HFFc6 (cell line): ENCODE results near the gene SNX9. TPM values are rescaled to one million over a fixed set of nuclear protein-coding genes. Genes with fewer than 3 reads are reported as not detected.
A peak's percentile ranks its signal among the peaks of the same experiment; 100 is the strongest.

Experiments
- DNase-seq: peaks from one replicate; pipeline ENCODE4 v3.0.0-alpha.2; 2018
- H3K27ac Mint-ChIP-seq: 2 replicates; pipeline ENCODE4 v1.8.0; 2020; ENCODE audit warnings: mild to moderate bottlenecking, mixed read lengths
- H3K27me3 Mint-ChIP-seq: 2 replicates; pipeline ENCODE4 v1.8.0; 2021; ENCODE audit warnings: mild to moderate bottlenecking, moderate library complexity, mixed read lengths; ENCODE audit not compliant: insufficient read depth
- H3K36me3 Mint-ChIP-seq: 2 replicates; pipeline ENCODE4 v1.8.0; 2021; ENCODE audit warnings: low read depth, mixed read lengths
- H3K4me1 Mint-ChIP-seq: 2 replicates; pipeline ENCODE4 v1.8.0; 2020; ENCODE audit warnings: low read depth, mixed read lengths
- H3K4me3 Mint-ChIP-seq: 2 replicates; pipeline ENCODE4 v1.8.0; 2020; ENCODE audit warnings: mild to moderate bottlenecking, moderate library complexity, mixed read lengths
- H3K9me3 Mint-ChIP-seq: 2 replicates; pipeline ENCODE4 v1.8.0; 2020; ENCODE audit warnings: mild to moderate bottlenecking, mixed read lengths
- CTCF ChIP-seq: fragments of 200-600 bp; sonication (generic); IDR thresholded peaks from 2 replicates; pipeline ENCODE4 v1.5.0; 2021; ENCODE audit warnings: antibody characterized with exemption, mild to moderate bottlenecking
- total RNA-seq, 6 experiments: library from RNA; stranded (reverse); fragmentation: NEBNext Ultra II Directional; extraction: Animal tissue kit (Norgen Biotek cat#: 25700); gene quantifications; 2 replicates in 1 of 6; 3 replicates in 5 of 6; pipeline ENCODE4 v1.2.3, GENCODE V29; 2021

Gene SNX9
- total RNA-seq, 6 experiments from 2014 or later, result 37.2 to 46.6 (median 40.9) TPM

DNA sequence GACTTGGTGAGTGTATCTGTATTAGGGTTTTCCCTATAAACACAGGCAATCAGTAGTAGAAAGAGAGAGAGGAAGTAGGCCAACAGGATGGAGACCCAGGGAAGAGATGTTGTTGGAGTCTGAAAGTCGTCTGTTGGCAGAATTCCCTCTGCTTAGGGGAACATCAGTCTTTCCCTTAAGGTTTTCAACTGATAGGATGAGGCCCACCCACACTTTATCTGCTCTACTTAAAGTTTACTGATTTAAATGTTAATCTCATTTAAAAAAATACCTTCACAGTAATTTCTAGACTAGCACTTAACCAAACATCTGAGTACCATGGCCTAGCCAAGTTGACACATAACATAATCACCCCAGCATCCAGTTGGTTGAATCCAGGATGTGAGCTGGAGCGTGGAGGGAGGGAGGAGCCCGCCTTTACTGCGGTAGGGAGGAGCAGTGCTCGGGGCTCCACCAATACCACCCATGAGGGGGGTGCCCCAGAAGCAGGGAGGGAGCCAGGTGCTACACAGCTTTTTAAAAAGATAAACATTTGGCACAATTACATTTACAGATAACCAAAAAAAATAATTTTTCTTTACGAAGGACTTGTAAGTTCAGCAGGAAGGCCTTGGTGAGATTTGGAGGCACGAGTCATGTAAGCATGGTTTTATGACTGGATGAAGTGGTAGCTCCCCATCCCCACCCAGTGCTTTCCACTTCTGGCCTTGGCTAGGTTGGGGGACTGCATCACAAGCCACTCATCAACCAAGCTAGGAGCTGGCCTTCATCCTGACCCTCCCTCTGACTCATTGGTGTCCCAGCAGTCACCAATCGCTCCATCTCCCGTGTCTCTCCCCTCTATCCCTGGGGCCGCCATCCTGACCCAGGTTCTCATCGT is 18.4 kb upstream of the SNX9 start:
- no peaks in the 10 kb centered on the region; the same call in 1 of the 2 replicates for H3K27me3 Mint-ChIP-seq
- no peak for TF ChIP-seq CTCF
- H3K9me3 Mint-ChIP-seq, result no peaks in the 10 kb centered on the region
- H3K36me3 Mint-ChIP-seq, result peaks cover 9% of the 10 kb centered on the region
- peaks cover 49% of the 10 kb centered on the region for H3K4me1 Mint-ChIP-seq
- DNase-seq, result no peak
- peak overlapping the region; percentile 30; the same call in 1 of the 2 replicates for H3K4me3 Mint-ChIP-seq
- H3K27ac Mint-ChIP-seq, result peak overlapping the region; percentile 78

DNA sequence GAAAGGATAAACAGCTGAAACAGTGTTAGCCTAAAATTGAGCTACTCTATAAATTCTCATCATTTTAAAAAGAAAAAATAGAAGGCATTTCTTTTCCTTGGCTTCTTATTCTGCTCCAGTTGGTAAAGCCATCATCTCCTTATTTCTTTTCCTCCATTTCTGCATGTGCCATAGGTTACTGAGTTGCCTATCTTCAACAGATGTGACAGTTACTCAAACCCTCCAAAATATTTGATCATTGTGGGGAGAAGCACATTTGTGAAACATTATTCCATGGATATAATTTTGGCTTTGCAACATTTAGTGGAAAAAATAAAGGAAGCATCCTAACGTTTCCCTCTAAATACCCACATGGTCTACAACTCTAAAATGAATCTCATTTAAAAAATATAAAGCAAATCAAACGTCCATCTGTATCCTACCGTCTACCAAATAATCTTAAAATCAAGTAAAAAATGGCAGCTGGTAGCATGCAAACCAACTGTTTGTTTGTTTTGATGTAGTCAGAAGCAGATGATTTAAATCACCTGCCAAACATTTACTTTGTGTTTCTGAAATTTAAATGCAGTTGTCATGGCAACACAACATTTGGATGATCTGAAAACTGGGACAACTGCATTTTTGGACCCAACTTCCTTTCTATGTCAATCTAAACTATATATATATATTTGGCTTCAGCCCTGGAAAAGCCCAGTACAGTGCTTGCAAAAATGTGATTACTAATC is 16.8 kb upstream of the SNX9 start:
- DNase-seq, result peak; percentile 24
- Mint-ChIP-seq H3K27me3 (no peaks in the 10 kb centered on the region; the same call in 1 of the 2 replicates), H3K4me3 (no peak overlapping the region), H3K27ac (peak overlapping the region; percentile 81), H3K4me1 (peaks cover 43% of the 10 kb centered on the region), H3K36me3 (peaks cover 9% of the 10 kb centered on the region), H3K9me3 (no peaks in the 10 kb centered on the region)
- TF ChIP-seq CTCF, result no peak

DNA sequence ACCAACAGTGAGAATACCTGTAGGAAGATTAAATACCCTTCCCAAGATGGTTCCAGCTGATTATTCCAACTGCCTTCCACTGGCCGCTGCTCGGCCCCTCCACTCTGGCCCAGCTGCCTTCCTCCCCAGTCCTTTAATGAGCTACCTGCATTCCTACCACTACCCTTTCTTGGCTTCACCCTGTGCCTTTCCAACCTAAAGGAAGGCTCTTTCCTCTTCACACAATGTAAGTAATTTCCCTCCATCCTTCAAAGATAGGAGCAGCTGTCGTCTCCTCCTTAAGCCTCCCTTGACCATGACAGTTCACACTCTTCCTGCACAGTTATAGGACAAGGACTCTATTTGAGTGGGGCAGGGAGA is 16.2 kb upstream of the SNX9 start:
- no peak overlapping the region for H3K4me3 Mint-ChIP-seq
- TF ChIP-seq CTCF, result no peak
- H3K4me1 Mint-ChIP-seq, result peaks cover 48% of the 10 kb centered on the region

DNA sequence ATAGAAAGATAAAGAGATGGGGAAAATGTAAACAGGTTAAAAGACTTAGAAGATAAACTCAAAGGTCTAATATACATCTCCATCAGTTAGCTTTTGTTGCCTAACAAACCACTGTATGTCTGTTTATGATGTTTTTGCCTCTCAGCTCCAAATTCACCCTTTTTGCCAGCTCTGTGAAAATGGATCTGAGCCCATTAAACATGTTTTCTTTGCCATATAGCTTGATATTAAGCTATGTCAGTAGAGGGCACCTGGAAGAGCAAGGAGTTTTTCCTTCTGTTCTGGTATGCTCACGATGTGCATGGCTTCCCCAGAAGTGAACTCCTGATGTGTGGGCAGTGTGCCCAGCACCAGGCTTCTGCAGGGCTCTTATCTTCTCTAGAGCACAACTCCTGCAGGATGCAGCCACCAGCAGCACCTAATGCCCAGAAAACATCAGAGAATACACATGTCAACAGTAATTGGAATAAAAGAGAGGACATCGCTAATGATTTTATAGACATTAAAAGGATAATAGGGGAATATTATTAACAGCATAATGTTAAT is 14.6 kb upstream of the SNX9 start:
- peaks cover 59% of the 10 kb centered on the region for H3K4me1 Mint-ChIP-seq
- H3K27ac Mint-ChIP-seq, result no peak overlapping the region
- no peaks in the 10 kb centered on the region; the same call in 1 of the 2 replicates for H3K27me3 Mint-ChIP-seq
- no peak for TF ChIP-seq CTCF
- H3K4me3 Mint-ChIP-seq, result no peak overlapping the region
- no peaks in the 10 kb centered on the region for H3K9me3 Mint-ChIP-seq
- H3K36me3 Mint-ChIP-seq, result peaks cover 15% of the 10 kb centered on the region
- no peak for DNase-seq

More for the DNA sequence above, 16.2 kb upstream of the SNX9 start:
- H3K9me3 Mint-ChIP-seq, result no peaks in the 10 kb centered on the region
- H3K27me3 Mint-ChIP-seq, result no peaks in the 10 kb centered on the region; the same call in 1 of the 2 replicates
- peaks cover 11% of the 10 kb centered on the region for H3K36me3 Mint-ChIP-seq
- no peak for DNase-seq
- H3K27ac Mint-ChIP-seq, result peak overlapping the region; percentile 81

GRCh38 chr6:157809613-157810012 is 13.4 kb upstream of the SNX9 start:
- H3K36me3 Mint-ChIP-seq, result peaks cover 15% of the 10 kb centered on the region
- DNase-seq, result no peak
- H3K9me3 Mint-ChIP-seq, result no peaks in the 10 kb centered on the region
- no peak overlapping the region for H3K4me3 Mint-ChIP-seq
- no peak for TF ChIP-seq CTCF
- H3K27ac Mint-ChIP-seq, result no peak overlapping the region
- H3K27me3 Mint-ChIP-seq, result no peaks in the 10 kb centered on the region; the same call in 1 of the 2 replicates
- H3K4me1 Mint-ChIP-seq, result peaks cover 59% of the 10 kb centered on the region
